Measurements from ENCODE around the gene EIF4EBP2.

The EIF4EBP2 gene

GRCh38 chr10:70462349-70462984 lies 58.5 kb downstream of the EIF4EBP2 start:
- DNase-seq: no peak

GRCh38 chr10:70465278-70465677 lies 61.3 kb downstream of the EIF4EBP2 start:
- no peak for DNase-seq

DNA sequence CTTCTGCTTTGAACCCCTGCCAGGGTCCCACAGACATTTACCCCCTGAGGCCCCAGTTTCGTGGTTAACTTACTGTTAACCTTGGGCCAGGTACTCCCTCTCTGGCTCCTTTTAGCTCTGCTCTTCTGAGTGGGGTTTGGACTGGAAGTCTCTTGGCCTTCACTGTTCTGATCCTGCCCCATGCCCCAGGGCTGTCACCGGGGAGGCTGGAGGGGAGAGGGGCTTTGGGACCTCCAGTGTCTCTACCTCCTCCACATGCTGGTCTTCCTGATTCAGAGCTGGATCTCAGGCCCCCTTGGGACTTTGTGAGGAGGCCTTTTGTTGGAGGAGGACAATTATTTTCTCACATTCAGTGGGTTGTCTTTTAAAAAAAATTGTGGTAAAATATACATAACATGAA lies 61.9 kb downstream of the EIF4EBP2 start:
- DNase-seq: no peak

GRCh38 chr10:70466951-70467350 lies 63.0 kb downstream of the EIF4EBP2 start:
- no peak for DNase-seq

DNA sequence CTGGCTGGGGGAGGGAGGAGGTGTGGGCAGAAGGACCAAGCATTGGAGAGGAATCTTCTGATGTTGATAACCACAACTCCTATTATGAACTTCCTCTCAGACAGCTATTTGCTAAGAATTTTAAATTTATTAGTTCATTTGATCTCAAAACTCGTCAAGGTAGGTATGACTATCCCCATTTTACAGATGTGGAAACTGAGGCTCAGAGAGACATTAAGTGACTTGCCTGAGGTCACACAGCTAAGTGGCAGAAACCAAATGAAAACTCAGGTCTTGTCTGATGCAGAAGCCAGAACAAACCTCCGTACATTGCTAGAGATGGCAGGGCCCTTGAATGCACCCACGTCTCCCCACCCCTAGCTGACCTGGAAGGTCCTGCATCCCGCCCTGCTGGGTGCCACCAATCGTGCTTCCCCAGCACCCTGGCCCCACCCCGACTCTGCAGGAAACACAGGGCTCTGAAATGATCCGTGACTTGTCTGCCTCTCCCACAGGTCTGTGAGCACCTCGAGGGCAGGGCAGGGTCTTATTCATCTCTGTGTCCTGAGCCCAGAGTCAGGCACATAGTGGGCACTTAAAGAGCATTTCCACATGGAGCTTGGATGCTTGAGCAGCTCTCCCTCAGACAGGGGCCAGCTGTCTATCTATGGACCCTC lies 69.0 kb downstream of the EIF4EBP2 start:
- no peak for DNase-seq

DNA sequence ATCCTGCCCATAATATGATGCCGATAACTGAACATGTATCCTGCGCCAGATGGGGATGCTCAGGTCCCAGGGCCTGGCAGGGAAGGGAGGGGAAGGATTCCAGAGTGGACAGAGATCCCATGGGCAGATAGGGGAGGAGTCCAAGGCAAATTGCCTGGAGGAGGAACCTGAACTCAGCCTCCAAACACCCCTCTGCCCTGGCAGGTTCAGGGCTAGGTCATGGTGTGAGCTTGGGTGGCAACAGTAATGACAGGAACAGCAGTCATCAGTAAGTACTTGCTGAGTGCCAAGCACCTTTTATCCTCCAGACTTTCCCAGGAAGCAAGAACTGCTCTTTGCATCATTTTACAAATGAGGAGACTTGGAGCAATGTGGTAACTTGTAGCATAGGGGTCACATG lies 70.8 kb downstream of the EIF4EBP2 start:
- no peak for DNase-seq

GRCh38 chr10:70475661-70476060 lies 71.7 kb downstream of the EIF4EBP2 start:
- DNase-seq: peak; percentile 23

DNA sequence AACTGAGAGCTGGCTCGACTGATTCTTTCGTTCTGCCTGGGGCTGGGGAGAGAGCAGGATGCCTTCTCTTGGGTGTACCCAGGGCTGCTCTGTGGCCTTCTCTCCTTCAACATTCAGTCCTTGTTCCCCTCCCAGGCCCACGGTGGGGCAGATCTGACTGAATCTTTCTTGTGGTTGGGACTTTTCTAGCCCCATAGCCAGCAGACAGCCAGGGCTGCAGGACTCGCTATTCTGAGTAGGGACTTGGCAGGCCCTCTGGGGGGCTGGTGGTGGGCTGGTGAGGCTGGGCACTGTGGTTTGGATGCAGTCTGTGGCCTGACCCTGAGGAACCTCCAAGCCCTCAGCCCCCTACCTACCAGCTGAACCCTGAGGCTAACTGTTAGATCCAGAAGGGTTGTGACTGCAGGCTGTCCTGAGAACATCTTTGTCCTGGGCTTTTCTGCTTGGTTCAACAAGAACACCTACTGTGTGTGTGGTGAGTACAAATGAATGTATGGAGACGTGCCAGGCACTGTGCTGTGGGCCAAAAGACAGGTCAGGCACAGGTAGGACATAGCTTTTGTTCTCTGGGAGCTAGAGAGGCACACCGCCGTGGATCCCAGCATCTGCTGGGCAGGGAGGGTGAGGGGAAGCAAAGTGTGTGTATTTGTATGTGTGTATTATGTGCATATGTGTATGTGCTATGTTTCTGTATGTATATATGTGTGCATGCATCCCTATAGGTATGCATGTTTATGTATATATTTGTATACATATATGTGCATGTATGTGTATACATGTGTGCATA lies 72.5 kb downstream of the EIF4EBP2 start:
- DNase-seq: no peak

- DNase-seq: peak; percentile 79
These were observed 73.8 kb downstream of the EIF4EBP2 start for GRCh38 chr10:70477661-70478162.
